GM12801 (cell line): ENCODE results near the gene ERCC6.

ENCODE experiments used
- TF ChIP-seq, protein P1 (sequence below): IDR thresholded peaks from one replicate; pipeline ENCODE4 v1.5.1; 2011; ENCODE audit warnings: control low read depth; ENCODE audit not compliant: insufficient read length; ENCODE audit errors: extremely low read depth

Gene ERCC6

DNA sequence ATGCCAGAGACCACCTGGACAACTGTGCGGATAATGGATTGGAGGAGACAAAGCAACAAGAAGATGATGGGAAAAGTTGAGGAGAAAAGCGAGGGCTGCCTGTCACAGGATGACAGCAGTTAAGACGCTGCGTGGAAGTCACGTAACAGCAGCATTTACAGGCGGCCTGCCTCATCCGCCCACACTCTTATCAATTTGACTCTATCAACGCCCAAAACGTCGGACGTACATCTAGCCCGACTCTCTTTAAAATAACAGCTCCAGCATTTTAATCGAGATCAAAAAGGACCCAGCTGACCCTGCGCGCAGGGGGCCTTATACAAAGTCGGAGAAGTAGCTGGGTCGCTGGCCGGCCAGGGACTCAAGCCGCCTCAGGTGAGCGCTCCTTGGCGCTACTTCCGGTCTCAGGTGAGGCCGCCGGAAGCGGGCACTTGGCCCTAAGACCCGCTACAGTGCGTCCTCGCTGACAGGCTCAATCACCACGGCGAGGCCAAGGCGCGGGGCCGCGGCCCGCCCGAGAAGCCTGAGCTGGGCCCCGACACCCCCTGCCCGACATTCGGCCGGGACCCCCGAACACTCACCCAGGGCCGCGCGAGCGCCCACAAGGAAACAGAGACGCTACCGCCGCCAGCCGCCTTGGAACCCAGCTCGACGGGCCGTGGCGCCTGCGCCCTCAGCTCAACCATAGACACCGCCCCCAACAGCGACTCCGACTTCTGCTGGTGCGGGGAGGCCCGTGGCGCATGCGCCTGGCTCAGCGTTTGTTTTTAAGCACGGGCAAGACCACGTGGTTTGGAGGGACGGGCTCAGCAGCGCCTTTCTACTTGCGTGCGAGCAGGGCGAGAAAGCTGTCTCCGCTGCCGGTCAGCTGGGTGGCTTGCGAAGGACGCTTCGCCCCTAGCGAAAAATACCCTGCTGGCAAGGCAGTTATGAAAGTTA is at the start of gene ERCC6:
ERCC6 (minus strand) TSS at position 741 of the 939 bp plus-strand sequence.
- TF ChIP-seq, protein P1, sequence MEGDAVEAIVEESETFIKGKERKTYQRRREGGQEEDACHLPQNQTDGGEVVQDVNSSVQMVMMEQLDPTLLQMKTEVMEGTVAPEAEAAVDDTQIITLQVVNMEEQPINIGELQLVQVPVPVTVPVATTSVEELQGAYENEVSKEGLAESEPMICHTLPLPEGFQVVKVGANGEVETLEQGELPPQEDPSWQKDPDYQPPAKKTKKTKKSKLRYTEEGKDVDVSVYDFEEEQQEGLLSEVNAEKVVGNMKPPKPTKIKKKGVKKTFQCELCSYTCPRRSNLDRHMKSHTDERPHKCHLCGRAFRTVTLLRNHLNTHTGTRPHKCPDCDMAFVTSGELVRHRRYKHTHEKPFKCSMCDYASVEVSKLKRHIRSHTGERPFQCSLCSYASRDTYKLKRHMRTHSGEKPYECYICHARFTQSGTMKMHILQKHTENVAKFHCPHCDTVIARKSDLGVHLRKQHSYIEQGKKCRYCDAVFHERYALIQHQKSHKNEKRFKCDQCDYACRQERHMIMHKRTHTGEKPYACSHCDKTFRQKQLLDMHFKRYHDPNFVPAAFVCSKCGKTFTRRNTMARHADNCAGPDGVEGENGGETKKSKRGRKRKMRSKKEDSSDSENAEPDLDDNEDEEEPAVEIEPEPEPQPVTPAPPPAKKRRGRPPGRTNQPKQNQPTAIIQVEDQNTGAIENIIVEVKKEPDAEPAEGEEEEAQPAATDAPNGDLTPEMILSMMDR: no peak

DNA sequence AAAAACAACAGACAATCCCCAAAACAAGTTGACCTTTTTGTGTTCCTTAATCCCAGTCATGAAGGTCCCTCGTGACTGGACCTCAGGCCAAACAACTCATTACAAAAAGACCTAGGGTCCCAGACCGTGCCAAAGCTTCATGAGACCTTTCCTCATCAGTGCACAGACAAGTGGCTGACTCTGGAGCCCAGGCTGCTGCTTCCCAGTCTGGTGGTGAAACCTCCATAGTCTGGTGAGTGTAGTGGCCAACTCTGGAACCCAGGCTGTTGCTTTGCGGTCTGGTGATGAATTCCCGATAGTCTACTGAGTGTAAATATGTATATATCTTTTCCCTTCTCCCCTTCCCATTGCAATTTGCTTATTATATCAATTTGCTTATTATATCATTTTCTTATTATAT is 49.1 kb upstream of the ERCC6 start:
- TF ChIP-seq, protein P1: no peak

DNA sequence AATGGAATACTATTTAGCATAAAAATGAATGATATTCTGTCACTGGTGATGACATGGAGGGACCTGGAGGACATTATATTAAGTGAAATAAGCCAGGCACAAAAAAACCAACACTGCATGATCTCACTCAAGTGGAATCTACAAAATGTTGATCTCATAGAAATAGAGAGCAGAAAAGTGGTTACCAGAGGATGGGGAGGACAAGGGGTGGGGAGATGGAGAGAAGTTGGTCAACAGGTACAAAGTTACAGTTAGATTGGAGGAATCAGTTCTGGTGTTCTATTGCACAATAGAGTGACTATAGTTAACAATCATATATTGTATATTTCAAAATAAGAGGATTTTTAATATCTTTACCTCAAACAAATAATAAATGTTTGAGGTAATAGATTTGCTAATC is 46.5 kb upstream of the ERCC6 start:
- TF ChIP-seq, protein P1: no peak

DNA sequence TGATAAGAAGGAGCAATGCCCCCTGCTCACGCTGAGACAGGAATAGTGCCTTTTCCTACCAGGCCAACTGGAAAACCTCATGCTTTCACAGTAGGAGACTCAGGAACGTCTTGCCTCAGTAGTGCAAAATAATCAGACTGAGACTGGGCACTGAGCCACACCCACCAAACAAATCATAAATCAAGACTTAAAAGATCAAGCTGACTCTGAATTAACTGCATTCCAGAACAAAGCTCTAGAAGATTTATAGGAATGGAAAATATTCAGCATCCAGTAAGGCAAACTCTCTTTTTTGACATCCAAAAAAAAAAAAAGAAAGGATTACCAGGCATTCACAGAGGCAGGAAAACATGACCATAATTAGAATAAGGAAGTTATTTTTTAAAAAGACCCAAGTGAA is 40.7 kb upstream of the ERCC6 start:
- TF ChIP-seq, protein P1: no peak

DNA sequence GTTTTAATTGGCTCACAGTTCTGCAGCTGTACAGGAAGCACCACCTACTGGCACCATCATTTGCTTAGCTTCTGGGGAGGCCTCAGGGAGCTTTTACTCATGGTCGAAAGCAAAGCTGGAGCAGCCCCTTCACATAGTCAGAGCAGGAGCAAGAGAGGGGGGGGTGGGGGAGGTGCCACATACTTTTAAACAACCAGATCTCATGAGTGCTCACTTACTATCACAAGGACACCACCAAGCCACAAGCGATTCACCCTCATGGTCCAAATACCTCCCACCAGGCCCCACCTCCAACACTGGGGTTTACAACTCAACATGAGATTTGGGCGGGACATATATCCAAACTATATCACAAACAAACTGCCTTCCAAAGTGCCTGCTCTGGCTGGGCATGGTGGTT is 39.5 kb upstream of the ERCC6 start:
- TF ChIP-seq, protein P1: no peak

DNA sequence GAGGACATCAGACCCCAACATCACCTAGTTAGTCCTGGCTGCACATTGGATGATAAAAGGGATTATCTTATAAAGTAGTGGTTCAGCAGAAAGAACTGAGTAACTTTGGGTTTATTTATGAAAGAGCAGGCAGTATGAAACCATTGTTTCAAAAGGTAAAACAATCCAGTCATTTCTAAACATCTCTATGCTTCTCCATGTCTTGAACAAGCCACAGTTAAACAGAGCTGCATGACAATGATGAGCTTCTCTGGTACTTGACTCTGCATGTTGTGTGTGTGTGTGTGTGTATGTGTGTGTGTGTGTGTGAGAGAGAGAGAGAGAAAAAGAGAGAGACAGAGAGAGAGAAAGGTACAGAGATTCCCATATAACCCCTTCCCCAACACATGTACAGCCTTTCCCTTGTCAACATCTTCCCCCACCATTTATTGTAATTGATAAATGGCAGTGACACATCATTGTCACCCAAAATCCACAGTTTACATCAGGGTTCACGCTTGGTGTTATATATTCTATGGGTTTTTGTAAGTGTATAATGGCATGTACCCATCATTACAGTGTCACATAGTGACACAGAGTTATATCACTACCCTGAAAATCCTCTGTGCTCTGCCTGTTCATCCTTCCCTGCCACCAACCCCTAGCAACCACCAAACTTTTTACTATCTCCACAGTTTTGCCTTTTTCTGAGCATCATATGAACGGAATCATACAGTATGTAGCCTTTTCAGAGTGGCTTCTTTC is 38.4 kb upstream of the ERCC6 start:
- TF ChIP-seq, protein P1: no peak

DNA sequence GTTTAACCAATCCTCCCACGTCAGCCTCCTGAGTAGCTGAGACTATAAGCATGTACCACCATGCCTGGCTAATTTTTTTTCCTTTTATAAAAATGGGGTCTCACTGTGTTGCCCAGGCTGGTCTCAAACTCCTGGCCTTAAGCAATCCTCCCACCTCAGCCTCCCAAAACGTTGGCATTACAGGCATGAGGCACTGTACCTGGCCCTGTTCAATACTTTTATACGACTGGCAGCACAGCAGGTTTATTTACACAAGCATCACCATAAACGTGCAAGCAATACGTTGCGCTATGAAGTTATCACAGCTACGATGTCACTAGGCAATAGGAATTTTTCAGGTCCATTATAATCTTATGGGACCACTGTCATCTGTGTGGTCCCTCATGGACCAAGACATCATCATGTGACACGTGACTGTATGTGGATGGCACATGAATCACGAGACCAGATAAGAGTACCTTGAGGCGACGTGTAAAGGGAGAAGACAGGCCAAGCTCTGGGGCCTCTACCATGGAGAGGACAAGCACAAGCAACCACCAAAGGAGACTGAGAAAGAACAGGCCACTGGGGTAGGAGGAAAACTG is 36.7 kb upstream of the ERCC6 start:
- TF ChIP-seq, protein P1: no peak
